A549 treated with GW870086 at 1 μM for 4 hours (cell line): ENCODE data around the gene TLR10. TPM values are rescaled to one million over a fixed set of nuclear protein-coding genes. Genes with fewer than 3 reads are reported as not detected.

Experiments
- total RNA-seq: library from RNA; stranded (reverse); fragments of 200-300 nt; extraction: Qiagen RNA extraction; gene quantifications from 5 replicates; pipeline ENCODE4 v1.2.3, GENCODE V29; 2022; ENCODE audit warnings: low read depth

TLR10 gene
- total RNA-seq = 0.03 TPM in 1 of 5 replicates, not detected in the others

GRCh38 chr4:38782452-38783108 is at the start of gene TLR10:
TLR10 (minus strand) TSS chr4:38782990; CDS start chr4:38775590, 7,400 bp downstream.

GRCh38 chr4:38804654-38805295 is 22.0 kb upstream of the TLR10 start, which contains the start of gene TLR1:
TLR1 (minus strand) TSS chr4:38804791; CDS start chr4:38798831, 5,960 bp downstream.

Other genes starting within 250 kb of the TLR10 start
- 11.1 to 15.8 TPM (median 13.6 TPM) in 5 replicates for gene KLF3, start 118.8 kb downstream of the TLR10 start, total RNA-seq
- gene TLR1, start 21.8 kb upstream of the TLR10 start, total RNA-seq = 0.19 to 0.37 TPM (median 0.30 TPM) in 4 of 5 replicates, not detected in the other
- 1.8 to 3.3 TPM (median 2.7 TPM) in 5 replicates for gene TLR6, start 73.8 kb upstream of the TLR10 start, total RNA-seq
- 22.8 to 41.4 TPM (median 36.8 TPM) in 5 replicates for gene FAM114A1, start 84.8 kb upstream of the TLR10 start, total RNA-seq
- 20.6 to 25.8 TPM (median 22.9 TPM) in 5 replicates for gene TMEM156, start 249.4 kb upstream of the TLR10 start, total RNA-seq